Astrocyte (in vitro differentiated cells and primary cell): ENCODE results near the gene CD44. TPM values are rescaled to one million over a fixed set of nuclear protein-coding genes. Genes with fewer than 3 reads are reported as not detected.

Experiments used
- DNase-seq: peaks from one replicate; pipeline ENCODE4 v3.0.0-alpha.2; 2010; ENCODE audit warnings: low read depth
- FAIRE-seq: peaks from 2 replicates; lab custom pipeline; 2011; peaks lifted over from hg19 to GRCh38; lab: Jason Lieb, UNC
- H2AFZ ChIP-seq: 2 replicates; pipeline ENCODE4 v1.6.0; 2012; ENCODE audit warnings: low read depth, low read length, inconsistent platforms
- H3K27ac ChIP-seq: 2 replicates; pipeline ENCODE4 v1.5.1; 2011; ENCODE audit warnings: low read depth, low read length, inconsistent platforms
- H3K27me3 ChIP-seq: 2 replicates; pipeline ENCODE4 v1.6.0; 2011; ENCODE audit warnings: low read length, inconsistent platforms; ENCODE audit not compliant: insufficient read depth
- H3K36me3 ChIP-seq: 2 replicates; pipeline ENCODE4 v1.5.1; 2011; ENCODE audit warnings: low read length, inconsistent platforms; ENCODE audit not compliant: insufficient read depth
- H3K4me1 ChIP-seq: 2 replicates; pipeline ENCODE4 v1.5.1; 2011; ENCODE audit warnings: low read length, inconsistent platforms; ENCODE audit not compliant: insufficient read depth
- H3K4me2 ChIP-seq: 2 replicates; pipeline ENCODE4 v1.6.0; 2012; ENCODE audit warnings: low read length, inconsistent platforms
- H3K4me3 ChIP-seq: 2 replicates; pipeline ENCODE4 v1.5.1; 2011; ENCODE audit warnings: low read depth, mild to moderate bottlenecking, low read length, inconsistent platforms; ENCODE audit not compliant: insufficient read depth
- H3K79me2 ChIP-seq: 2 replicates; pipeline ENCODE4 v1.6.0; 2012; ENCODE audit warnings: mild to moderate bottlenecking, low read length, inconsistent platforms; ENCODE audit not compliant: insufficient read depth
- H3K9ac ChIP-seq: 2 replicates; pipeline ENCODE4 v1.6.0; 2012; ENCODE audit warnings: mild to moderate bottlenecking, low read length, inconsistent platforms
- H3K9me3 ChIP-seq: 2 replicates; pipeline ENCODE4 v1.5.1; 2012; ENCODE audit warnings: low read depth, mild to moderate bottlenecking, low read length, inconsistent platforms; ENCODE audit not compliant: insufficient read depth
- H4K20me1 ChIP-seq: 2 replicates; pipeline ENCODE4 v1.6.0; 2012; ENCODE audit warnings: low read length, inconsistent platforms; ENCODE audit not compliant: insufficient read depth
- H3K27ac Mint-ChIP-seq: one replicate; pipeline ENCODE4 v1.8.0; 2021; ENCODE audit warnings: mild to moderate bottlenecking, mixed read lengths; ENCODE audit not compliant: unreplicated experiment
- H3K27me3 Mint-ChIP-seq: one replicate; pipeline ENCODE4 v1.8.0; 2021; ENCODE audit warnings: low read depth, mixed read lengths; ENCODE audit not compliant: unreplicated experiment
- H3K36me3 Mint-ChIP-seq: one replicate; pipeline ENCODE4 v1.8.0; 2021; ENCODE audit warnings: low read depth, mixed read lengths; ENCODE audit not compliant: unreplicated experiment
- H3K4me1 Mint-ChIP-seq: one replicate; pipeline ENCODE4 v1.8.0; 2021; ENCODE audit warnings: low read depth, mixed read lengths; ENCODE audit not compliant: unreplicated experiment
- H3K4me3 Mint-ChIP-seq: one replicate; pipeline ENCODE4 v1.8.0; 2021; ENCODE audit warnings: mild to moderate bottlenecking, moderate library complexity, mixed read lengths; ENCODE audit not compliant: unreplicated experiment
- H3K9me3 Mint-ChIP-seq: one replicate; pipeline ENCODE4 v1.8.0; 2021; ENCODE audit warnings: mild to moderate bottlenecking, mixed read lengths; ENCODE audit not compliant: unreplicated experiment
- EZH2 ChIP-seq: IDR thresholded peaks from 2 replicates; pipeline ENCODE4 v1.6.1; 2012; ENCODE audit warnings: mild to moderate bottlenecking, low read length, inconsistent platforms; ENCODE audit not compliant: insufficient read depth
- total RNA-seq: library from RNA; stranded (reverse); gene quantifications from 2 replicates; pipeline ENCODE4 v1.2.1, GENCODE V29; 2021
- TF ChIP-seq, protein P1 (sequence below): IDR thresholded peaks from 2 replicates; pipeline ENCODE4 v1.5.1; 2011; ENCODE audit warnings: low read depth, mild to moderate bottlenecking, inconsistent platforms, low read length, moderate library complexity; ENCODE audit not compliant: insufficient read depth

CD44 gene
- total RNA-seq, 1 donor from 2014 or later, result 154 TPM

DNA sequence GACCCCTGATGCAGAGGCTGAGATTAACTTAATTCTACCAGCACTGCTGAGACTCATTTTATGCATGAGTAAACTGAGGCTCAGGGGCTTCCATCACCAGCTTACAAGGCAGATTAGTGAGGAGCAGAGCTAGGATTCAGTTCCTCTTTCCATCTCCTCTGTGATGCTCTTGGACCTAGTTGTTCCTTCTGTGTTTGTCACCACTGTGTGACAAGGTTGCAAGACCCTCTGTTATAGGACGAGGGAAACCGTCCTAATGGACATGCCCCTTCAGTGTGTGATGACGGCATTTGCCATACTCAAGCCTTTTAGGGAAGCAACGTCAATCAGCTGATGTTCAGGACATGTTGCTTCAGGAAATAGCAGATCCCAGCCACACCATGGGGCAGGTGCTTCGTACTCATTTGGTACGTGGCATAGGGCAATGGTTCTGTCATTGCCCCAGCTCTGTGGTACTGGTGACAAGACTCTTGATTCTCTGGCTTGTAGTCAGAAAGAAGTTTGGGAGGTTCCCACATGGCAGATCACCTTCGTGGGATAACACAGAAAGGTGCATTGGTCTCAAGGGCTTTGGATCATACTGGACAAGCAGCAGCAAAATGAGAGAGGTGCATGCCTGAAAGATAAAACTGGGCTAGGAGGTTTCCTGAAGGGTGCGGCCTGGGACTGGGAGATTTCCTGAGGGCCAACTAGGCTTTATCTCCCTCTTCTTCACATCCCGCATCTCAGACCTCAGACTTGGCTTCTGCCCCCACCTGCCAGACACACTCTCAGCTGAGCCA is 23.9 kb upstream of the CD44 start:
- H3K36me3 ChIP-seq, result no peaks in the 10 kb centered on the region
- TF ChIP-seq, protein P1, sequence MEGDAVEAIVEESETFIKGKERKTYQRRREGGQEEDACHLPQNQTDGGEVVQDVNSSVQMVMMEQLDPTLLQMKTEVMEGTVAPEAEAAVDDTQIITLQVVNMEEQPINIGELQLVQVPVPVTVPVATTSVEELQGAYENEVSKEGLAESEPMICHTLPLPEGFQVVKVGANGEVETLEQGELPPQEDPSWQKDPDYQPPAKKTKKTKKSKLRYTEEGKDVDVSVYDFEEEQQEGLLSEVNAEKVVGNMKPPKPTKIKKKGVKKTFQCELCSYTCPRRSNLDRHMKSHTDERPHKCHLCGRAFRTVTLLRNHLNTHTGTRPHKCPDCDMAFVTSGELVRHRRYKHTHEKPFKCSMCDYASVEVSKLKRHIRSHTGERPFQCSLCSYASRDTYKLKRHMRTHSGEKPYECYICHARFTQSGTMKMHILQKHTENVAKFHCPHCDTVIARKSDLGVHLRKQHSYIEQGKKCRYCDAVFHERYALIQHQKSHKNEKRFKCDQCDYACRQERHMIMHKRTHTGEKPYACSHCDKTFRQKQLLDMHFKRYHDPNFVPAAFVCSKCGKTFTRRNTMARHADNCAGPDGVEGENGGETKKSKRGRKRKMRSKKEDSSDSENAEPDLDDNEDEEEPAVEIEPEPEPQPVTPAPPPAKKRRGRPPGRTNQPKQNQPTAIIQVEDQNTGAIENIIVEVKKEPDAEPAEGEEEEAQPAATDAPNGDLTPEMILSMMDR, result no peak
- TF ChIP-seq EZH2, result no peak
- H3K4me3 ChIP-seq, result no peak overlapping the region
- H3K27me3 ChIP-seq, result no peaks in the 10 kb centered on the region
- no peak overlapping the region for H3K4me2 ChIP-seq
- H3K27ac ChIP-seq, result no peak overlapping the region
- peaks cover 33% of the 10 kb centered on the region for H3K4me1 ChIP-seq
- no peak overlapping the region for H2AFZ ChIP-seq
- H3K27ac Mint-ChIP-seq, result no peak overlapping the region
- H3K79me2 ChIP-seq, result no peaks in the 10 kb centered on the region
- no peak overlapping the region for H3K4me3 Mint-ChIP-seq
- H3K27me3 Mint-ChIP-seq, result peaks cover 47% of the 10 kb centered on the region
- no peak overlapping the region for H3K9ac ChIP-seq
- no peaks in the 10 kb centered on the region for H4K20me1 ChIP-seq
- peaks cover 18% of the 10 kb centered on the region for H3K4me1 Mint-ChIP-seq
- FAIRE-seq (no peak), DNase-seq (no peak)
- no peaks in the 10 kb centered on the region for H3K9me3 ChIP-seq
- peaks cover 5% of the 10 kb centered on the region for H3K9me3 Mint-ChIP-seq
- no peaks in the 10 kb centered on the region for H3K36me3 Mint-ChIP-seq

- Histone ChIP-seq H3K27me3 (no peaks in the 10 kb centered on the region), H3K4me3 (no peak overlapping the region), H3K36me3 (no peaks in the 10 kb centered on the region), H3K9me3 (no peaks in the 10 kb centered on the region), H4K20me1 (no peaks in the 10 kb centered on the region), H2AFZ (no peak overlapping the region), H3K27ac (no peak overlapping the region), H3K9ac (no peak overlapping the region), H3K79me2 (no peaks in the 10 kb centered on the region), H3K4me1 (peaks cover 28% of the 10 kb centered on the region), H3K4me2 (no peak overlapping the region)
- no peaks in the 10 kb centered on the region for H3K36me3 Mint-ChIP-seq
- H3K27me3 Mint-ChIP-seq, result peaks cover 49% of the 10 kb centered on the region
- H3K4me1 Mint-ChIP-seq, result peaks cover 18% of the 10 kb centered on the region
- no peak overlapping the region for H3K4me3 Mint-ChIP-seq
- peak; percentile 30 for DNase-seq
- H3K27ac Mint-ChIP-seq, result no peak overlapping the region
- no peak for TF ChIP-seq EZH2
- TF ChIP-seq, protein P1, result no peak
- FAIRE-seq, result no peak
- H3K9me3 Mint-ChIP-seq, result peaks cover 5% of the 10 kb centered on the region
These were observed 23.3 kb upstream of the CD44 start for GRCh38 chr11:35115688-35116030.

- Mint-ChIP-seq H3K36me3 (no peaks in the 10 kb centered on the region), H3K27me3 (peaks cover 55% of the 10 kb centered on the region), H3K4me3 (no peak overlapping the region), H3K4me1 (peaks cover 12% of the 10 kb centered on the region), H3K9me3 (peaks cover 5% of the 10 kb centered on the region), H3K27ac (no peak overlapping the region)
- Histone ChIP-seq H4K20me1 (no peaks in the 10 kb centered on the region), H3K79me2 (no peaks in the 10 kb centered on the region), H3K4me1 (peaks cover 22% of the 10 kb centered on the region), H3K36me3 (no peaks in the 10 kb centered on the region), H3K4me2 (no peak overlapping the region), H3K9me3 (no peaks in the 10 kb centered on the region), H2AFZ (no peak overlapping the region), H3K4me3 (no peak overlapping the region), H3K9ac (no peak overlapping the region), H3K27ac (no peak overlapping the region), H3K27me3 (no peaks in the 10 kb centered on the region)
- peak; percentile 51 for DNase-seq
- TF ChIP-seq EZH2, result no peak
- TF ChIP-seq, protein P1, result no peak
- FAIRE-seq, result no peak
These were observed 22.7 kb upstream of the CD44 start for GRCh38 chr11:35116245-35116644.
